SK-N-MC (cell line): ENCODE data around the gene PRAMEF8.
"Not testable (repeated sequence)": the region's sequence is repeated elsewhere in the genome, so short reads cannot be mapped to it uniquely, and the experiment has no call there.

Source experiments
- EZH2 ChIP-seq: fragments of 200-600 bp; sonication (generic); IDR thresholded peaks from one replicate; pipeline ENCODE4 v1.6.1; 2017; ENCODE audit warnings: antibody characterized with exemption
- FOXP2 ChIP-seq: optimal IDR thresholded peaks from 2 replicates; pipeline ENCODE3; 2011; ENCODE audit warnings: mild to moderate bottlenecking, moderate library complexity; ENCODE audit not compliant: insufficient read depth; ENCODE audit errors: extremely low read length, control extremely low read depth
- POLR2AphosphoS5 ChIP-seq: IDR thresholded peaks from 2 replicates; pipeline ENCODE4 v1.6.1; 2012; ENCODE audit warnings: mild to moderate bottlenecking, low read depth, low read length, borderline replicate concordance

DNA sequence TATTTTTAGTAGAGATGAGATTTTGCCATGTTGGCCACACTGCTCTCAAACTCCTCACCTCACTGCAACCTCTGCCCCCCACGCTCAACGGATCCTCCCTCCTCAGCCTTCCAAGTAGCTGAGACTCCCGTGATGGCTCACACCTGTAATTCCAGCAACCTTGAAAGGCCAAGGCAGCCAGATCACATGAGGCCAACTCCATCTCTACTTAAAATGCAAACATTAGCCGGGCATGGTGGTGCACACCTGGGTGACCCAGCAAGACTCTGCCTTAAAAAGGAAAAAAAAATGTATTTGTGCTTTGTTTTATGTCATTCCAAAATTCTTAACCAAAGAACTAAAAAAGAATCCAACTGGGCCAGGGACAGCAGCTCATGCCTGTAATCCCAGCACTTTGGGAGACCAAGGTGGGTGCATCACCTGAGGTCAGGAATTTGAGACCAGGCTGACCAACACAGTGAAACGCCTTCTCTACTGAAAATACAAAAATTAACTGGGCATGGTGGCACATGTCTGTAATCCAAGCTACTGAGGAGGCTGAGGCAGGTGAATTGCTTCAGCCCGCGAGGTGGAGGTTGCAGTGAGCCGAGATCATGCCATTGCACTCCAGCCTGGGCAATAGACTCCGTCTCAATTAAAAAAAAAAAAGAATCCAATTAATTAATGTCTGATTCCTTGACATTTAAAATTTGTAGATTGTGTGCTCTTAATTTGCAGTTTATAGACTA is 41.2 kb downstream of the PRAMEF8 start:
- TF ChIP-seq EZH2, POLR2AphosphoS5, FOXP2: not testable (repeated sequence)
